Thyroid gland (tissue), 4 donors: ENCODE measurements around the gene NBPF12. TPM values are rescaled to one million over a fixed set of nuclear protein-coding genes. Genes with fewer than 3 reads are reported as not detected.
"Not testable (repeated sequence)": the region's sequence is repeated elsewhere in the genome, so short reads cannot be mapped to it uniquely, and the experiment has no call there.

ENCODE experiments used
- DNase-seq, 2 donors: peaks; one replicate each; pipeline ENCODE4 v3.0.0-alpha.2; 2019
- H3K27ac ChIP-seq, 3 donors: fragments of 200-600 bp; sonication (generic); 1 replicate in 2 of 3; 2 replicates in 1 of 3; pipeline ENCODE4 v1.5.1; 2016 to 2019; ENCODE audit warnings: mild to moderate bottlenecking in 1 of 3, moderate library complexity in 1 of 3
- H3K27me3 ChIP-seq: fragments of 200-600 bp; sonication (generic); one replicate; pipeline ENCODE4 v1.5.1; 2019
- H3K36me3 ChIP-seq, 2 donors: fragments of 200-600 bp; sonication (generic); one replicate each; pipeline ENCODE4 v1.5.1; 2016 to 2019
- H3K4me1 ChIP-seq, 2 donors: fragments of 200-600 bp; sonication (generic); one replicate each; pipeline ENCODE4 v1.5.1; 2017 to 2019
- H3K4me3 ChIP-seq, 3 donors: fragments of 200-600 bp; sonication (generic); replicated peaks in 1 of 3; 1 replicate in 2 of 3; 2 replicates in 1 of 3; pipeline ENCODE4 v1.5.1; 2016; ENCODE audit warnings: mild to moderate bottlenecking in 1 of 3
- H3K9me3 ChIP-seq: fragments of 200-600 bp; sonication (generic); one replicate; pipeline ENCODE4 v1.5.1; 2017
- POLR2A ChIP-seq, 2 donors: fragments of 450-650 bp; IDR thresholded peaks; one replicate each; pipeline ENCODE4 v1.6.1; 2017; ENCODE audit warnings: antibody characterized with exemption in 2 of 2, mild to moderate bottlenecking in 2 of 2, moderate library complexity in 1 of 2
- WGBS, 2 donors: methylation state at CpG; one replicate each; pipeline ENCODE4 v1.1.5; 2017; 5-methylcytosine and 5-hydroxymethylcytosine counted together
- intact Hi-C: fragments of 100-400 bp; cut with DNase I; formaldehyde crosslinking; loops from one replicate; pipeline ENCODE4 v1.15.1; 2023
- total RNA-seq, 4 donors: library from RNA; depleted of rRNA; stranded (reverse); fragments of >200 nt; gene quantifications; one replicate each; pipeline ENCODE4 v1.2.3, GENCODE V29; 2016
- TF ChIP-seq, protein P1 (sequence below), 6 experiments: fragments of 200-600 bp in 3 of 6; fragments of 450-650 bp in 3 of 6; sonication (generic) in 3 of 6; IDR thresholded peaks; one replicate each; pipeline ENCODE4 v1.5.1; 2016 to 2019; ENCODE audit warnings: antibody characterized with exemption in 6 of 6, mild to moderate bottlenecking in 2 of 6, inconsistent platforms in 1 of 6, moderate library complexity in 1 of 6

The NBPF12 gene
- total RNA-seq, 4 donors from 2014 or later, result 15.9 to 23.5 (median 21.6) TPM

DNA sequence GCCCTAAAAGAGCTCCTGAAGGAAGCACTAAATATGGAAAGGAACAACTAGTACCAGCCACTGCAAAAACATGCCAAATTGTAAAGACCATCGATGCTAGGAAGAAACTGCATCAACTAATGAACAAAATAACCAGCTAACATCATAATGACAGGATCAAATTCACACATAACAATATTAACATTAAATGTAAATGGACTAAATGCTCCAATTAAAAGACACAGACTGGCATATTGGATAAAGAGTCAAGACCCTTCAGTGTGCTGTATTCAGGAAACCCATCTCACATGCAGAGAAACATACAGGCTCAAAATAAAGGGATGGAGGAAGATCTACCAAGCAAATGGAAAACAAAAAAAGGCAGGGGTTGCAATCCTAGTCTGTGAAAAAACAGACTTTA lies 70.4 kb downstream of the NBPF12 start:
- H3K9me3 ChIP-seq, H3K36me3 ChIP-seq, DNase-seq, intact Hi-C loops, H3K27ac ChIP-seq, H3K4me1 ChIP-seq, H3K4me3 ChIP-seq, H3K27me3 ChIP-seq: not testable (repeated sequence)
- WGBS, 2 donors, result 84 to 88% methylated on average over 1 of the region's 1 CpG

DNA sequence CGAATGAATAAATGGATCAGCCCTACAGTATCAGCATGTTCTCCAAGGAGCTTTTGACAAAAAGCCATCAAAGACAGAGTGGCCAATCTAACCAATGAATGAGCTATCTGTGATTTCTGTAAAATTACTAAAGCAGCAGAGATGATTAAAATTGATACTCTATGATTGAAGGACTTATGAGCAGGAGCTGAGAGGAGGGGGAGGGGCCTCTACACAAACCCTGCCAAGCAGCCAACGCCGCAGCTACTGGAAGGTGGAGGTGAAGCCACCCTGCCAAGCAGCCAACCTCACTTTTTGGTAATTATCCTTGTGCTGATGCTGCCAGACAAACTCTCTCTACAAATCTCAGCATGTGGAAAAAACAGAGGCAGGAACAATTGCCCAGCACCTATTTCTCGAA lies 88.9 kb downstream of the NBPF12 start:
- H3K27me3 ChIP-seq, H3K4me3 ChIP-seq, DNase-seq, H3K36me3 ChIP-seq, intact Hi-C loops, H3K27ac ChIP-seq, H3K9me3 ChIP-seq, H3K4me1 ChIP-seq: not testable (repeated sequence)
- 73 to 86% methylated on average over 4 of the region's 4 CpGs for WGBS, 2 donors

DNA sequence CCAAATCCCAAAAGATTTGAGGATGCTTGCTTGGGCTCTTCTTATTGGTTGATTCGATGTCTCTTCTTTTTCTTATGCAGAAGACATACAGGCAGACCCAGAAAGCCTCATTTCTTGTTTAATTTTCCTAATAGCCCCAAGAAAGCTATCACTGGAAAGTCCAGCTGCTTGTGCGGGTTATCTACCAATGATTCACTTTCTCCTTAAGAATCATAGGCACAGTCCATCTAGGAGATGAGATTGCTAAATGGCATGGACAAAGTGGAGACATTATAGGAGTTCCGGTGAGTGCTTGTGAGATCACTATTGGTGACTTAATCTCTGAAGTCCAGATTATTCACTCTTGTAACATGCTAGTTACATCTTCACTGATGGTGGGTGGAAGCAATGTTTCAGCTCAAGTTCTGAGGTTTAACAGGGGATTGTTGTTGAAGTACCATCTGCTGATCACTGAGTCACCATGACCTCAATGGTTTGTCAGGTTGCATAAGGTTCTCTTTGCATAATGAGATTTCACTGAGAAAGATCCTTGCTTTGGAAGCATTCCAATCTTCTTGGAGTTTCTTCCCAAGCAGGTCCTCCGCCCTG lies 92.0 kb downstream of the NBPF12 start:
- intact Hi-C loops, H3K36me3 ChIP-seq, H3K4me3 ChIP-seq, H3K4me1 ChIP-seq, H3K27me3 ChIP-seq, H3K9me3 ChIP-seq, DNase-seq, H3K27ac ChIP-seq: not testable (repeated sequence)
- 60 to 94% methylated on average over 3 to 4 of the region's 4 CpGs for WGBS, 2 donors

DNA sequence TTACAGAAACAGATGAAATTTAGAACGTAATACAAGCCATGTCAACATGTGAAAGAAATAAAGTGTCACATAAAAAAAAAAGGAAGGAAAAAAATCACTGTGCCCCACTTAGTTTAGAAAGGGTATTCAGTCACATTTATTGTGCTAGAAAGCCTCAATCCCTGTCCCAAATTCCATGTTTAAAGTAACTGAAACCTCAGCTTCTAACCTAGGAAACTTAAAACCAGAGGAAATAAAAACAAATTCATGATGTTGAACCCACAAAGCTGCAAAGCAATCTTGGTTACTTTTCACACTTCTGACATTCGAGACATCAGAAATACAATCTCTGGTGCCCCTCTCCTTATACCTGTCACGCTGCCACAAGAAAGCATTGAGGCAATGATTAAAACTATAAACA lies 101.8 kb downstream of the NBPF12 start:
- WGBS, 2 donors, result 83 to 90% methylated on average over 3 of the region's 3 CpGs
- Histone ChIP-seq H3K4me3 (no peak overlapping the region), H3K36me3 (no peaks in the 10 kb centered on the region), H3K27ac (no peak overlapping the region), H3K4me1 (no peaks in the 10 kb centered on the region), H3K9me3 (no peaks in the 10 kb centered on the region), H3K27me3 (no peaks in the 10 kb centered on the region)
- intact Hi-C loops, result no loop called here
- no peak for TF ChIP-seq POLR2A (IDR thresholded peaks at IDR 0.05)
- TF ChIP-seq, protein P1, sequence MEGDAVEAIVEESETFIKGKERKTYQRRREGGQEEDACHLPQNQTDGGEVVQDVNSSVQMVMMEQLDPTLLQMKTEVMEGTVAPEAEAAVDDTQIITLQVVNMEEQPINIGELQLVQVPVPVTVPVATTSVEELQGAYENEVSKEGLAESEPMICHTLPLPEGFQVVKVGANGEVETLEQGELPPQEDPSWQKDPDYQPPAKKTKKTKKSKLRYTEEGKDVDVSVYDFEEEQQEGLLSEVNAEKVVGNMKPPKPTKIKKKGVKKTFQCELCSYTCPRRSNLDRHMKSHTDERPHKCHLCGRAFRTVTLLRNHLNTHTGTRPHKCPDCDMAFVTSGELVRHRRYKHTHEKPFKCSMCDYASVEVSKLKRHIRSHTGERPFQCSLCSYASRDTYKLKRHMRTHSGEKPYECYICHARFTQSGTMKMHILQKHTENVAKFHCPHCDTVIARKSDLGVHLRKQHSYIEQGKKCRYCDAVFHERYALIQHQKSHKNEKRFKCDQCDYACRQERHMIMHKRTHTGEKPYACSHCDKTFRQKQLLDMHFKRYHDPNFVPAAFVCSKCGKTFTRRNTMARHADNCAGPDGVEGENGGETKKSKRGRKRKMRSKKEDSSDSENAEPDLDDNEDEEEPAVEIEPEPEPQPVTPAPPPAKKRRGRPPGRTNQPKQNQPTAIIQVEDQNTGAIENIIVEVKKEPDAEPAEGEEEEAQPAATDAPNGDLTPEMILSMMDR (IDR thresholded peaks at IDR 0.05), result no peak
- no peak for DNase-seq

DNA sequence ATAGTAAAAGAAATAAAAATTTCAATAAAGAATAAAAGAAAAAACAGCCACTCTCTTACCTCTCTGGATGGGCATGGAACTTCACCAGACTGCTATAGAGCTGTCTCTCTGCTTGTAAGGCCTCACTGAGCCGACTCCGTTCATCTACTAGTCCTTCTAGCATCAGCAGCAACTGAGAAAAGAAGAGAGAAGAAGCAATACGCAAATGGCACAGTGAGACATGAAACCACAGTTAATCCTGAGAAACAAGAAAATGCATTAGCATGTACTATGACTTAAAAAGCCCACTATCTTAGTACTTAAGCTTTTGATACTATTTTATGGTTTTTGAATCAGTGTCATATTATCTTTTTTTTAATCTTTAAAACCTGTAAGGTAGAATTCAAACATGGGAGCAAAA lies 104.8 kb downstream of the NBPF12 start:
- H3K4me1 ChIP-seq, H3K9me3 ChIP-seq, intact Hi-C loops, DNase-seq, H3K27ac ChIP-seq, H3K27me3 ChIP-seq, H3K4me3 ChIP-seq, H3K36me3 ChIP-seq: not testable (repeated sequence)
- WGBS, 2 donors, result 78 to 79% methylated on average over 3 of the region's 3 CpGs

DNA sequence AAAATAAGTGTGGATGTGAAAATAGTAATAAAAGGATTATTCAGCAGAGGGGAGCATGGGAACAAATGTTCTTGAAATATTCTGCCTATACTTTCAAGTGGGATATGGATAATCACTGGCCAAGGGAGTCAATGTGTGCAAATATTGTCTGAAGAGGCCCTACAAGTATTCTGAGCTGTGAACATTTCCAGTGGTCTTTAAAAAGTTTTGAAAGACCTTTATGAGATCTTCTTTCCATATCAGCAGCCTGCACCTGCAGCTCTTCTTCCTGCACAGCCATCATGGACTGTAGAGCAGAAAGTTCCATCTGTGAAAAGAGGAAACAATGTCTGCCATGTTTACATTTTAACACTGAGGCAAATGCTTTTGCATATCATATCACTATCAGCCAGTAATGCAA lies 106.4 kb downstream of the NBPF12 start:
- H3K27ac ChIP-seq, H3K36me3 ChIP-seq, H3K27me3 ChIP-seq, intact Hi-C loops, H3K9me3 ChIP-seq, DNase-seq, H3K4me1 ChIP-seq, H3K4me3 ChIP-seq: not testable (repeated sequence)

Other genes starting within 250 kb of the NBPF12 start
- 10 to 100 TPM in 3 of 4 donors, 1 to 10 TPM in 1; 9.9 to 13.7 (median 12.8) TPM for gene PRKAB2, start 234.1 kb downstream of the NBPF12 start, total RNA-seq